ENCODE measurements around the gene JAK1.

- no peak for TF ChIP-seq POLR2A (IDR thresholded peaks at IDR 0.05)
- TF ChIP-seq, protein P1, sequence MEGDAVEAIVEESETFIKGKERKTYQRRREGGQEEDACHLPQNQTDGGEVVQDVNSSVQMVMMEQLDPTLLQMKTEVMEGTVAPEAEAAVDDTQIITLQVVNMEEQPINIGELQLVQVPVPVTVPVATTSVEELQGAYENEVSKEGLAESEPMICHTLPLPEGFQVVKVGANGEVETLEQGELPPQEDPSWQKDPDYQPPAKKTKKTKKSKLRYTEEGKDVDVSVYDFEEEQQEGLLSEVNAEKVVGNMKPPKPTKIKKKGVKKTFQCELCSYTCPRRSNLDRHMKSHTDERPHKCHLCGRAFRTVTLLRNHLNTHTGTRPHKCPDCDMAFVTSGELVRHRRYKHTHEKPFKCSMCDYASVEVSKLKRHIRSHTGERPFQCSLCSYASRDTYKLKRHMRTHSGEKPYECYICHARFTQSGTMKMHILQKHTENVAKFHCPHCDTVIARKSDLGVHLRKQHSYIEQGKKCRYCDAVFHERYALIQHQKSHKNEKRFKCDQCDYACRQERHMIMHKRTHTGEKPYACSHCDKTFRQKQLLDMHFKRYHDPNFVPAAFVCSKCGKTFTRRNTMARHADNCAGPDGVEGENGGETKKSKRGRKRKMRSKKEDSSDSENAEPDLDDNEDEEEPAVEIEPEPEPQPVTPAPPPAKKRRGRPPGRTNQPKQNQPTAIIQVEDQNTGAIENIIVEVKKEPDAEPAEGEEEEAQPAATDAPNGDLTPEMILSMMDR (IDR thresholded peaks at IDR 0.05), result no peak
Measured at GRCh38 chr1:64867266-64867665, 99.1 kb downstream of the JAK1 start.
